RWPE2 (cell line): Measurements from ENCODE around the gene PDE8B.

Experiments
- ATAC-seq: fragments of 200-7000 bp; cut with Tn5 transposase; 3 replicates; pipeline ENCODE4 v1.9.1; 2021; ENCODE audit warnings: low read depth
- DNase-seq: peaks from one replicate; pipeline ENCODE4 v3.0.0-alpha.2; 2020; ENCODE audit warnings: low spot score
- H3K27ac ChIP-seq: fragments of 450-650 bp; 2 replicates; pipeline ENCODE4 v1.5.1; 2017; ENCODE audit warnings: mild to moderate bottlenecking; ENCODE audit not compliant: poor library complexity, severe bottlenecking
- H3K27me3 ChIP-seq: fragments of 250-450 bp; sonication (Bioruptor Pico); 2 replicates; pipeline ENCODE4 v1.5.1; 2021; ENCODE audit warnings: mild to moderate bottlenecking, moderate library complexity; ENCODE audit not compliant: insufficient read depth, poor library complexity, severe bottlenecking
- H3K36me3 ChIP-seq: fragments of 250-450 bp; sonication (Bioruptor Pico); 2 replicates; pipeline ENCODE4 v1.5.1; 2020; ENCODE audit warnings: low read depth, mild to moderate bottlenecking, moderate library complexity
- H3K4me1 ChIP-seq: fragments of 250-450 bp; sonication (Bioruptor Pico); 2 replicates; pipeline ENCODE4 v1.5.1; 2021; ENCODE audit warnings: mild to moderate bottlenecking, moderate library complexity; ENCODE audit not compliant: insufficient read depth, poor library complexity, severe bottlenecking
- H3K4me3 ChIP-seq: fragments of 250-450 bp; sonication (Bioruptor Pico); 2 replicates; pipeline ENCODE4 v1.5.1; 2021; ENCODE audit warnings: mild to moderate bottlenecking, moderate library complexity; ENCODE audit not compliant: severe bottlenecking
- H3K9me3 ChIP-seq: fragments of 250-450 bp; sonication (Bioruptor Pico); 2 replicates; pipeline ENCODE4 v1.5.1; 2021; ENCODE audit warnings: mild to moderate bottlenecking, moderate library complexity; ENCODE audit not compliant: severe bottlenecking
- TF ChIP-seq, protein P1 (sequence below): fragments of 450-650 bp; IDR thresholded peaks from one replicate; pipeline ENCODE4 v1.5.1; 2017; ENCODE audit warnings: mild to moderate bottlenecking, moderate library complexity; ENCODE audit not compliant: poor library complexity, severe bottlenecking

Gene PDE8B

GRCh38 chr5:77302653-77303052 is 92.2 kb downstream of the PDE8B start:
- no peak overlapping the region for H3K4me3 ChIP-seq
- DNase-seq (no peak), ATAC-seq (no peak)
- H3K4me1 ChIP-seq, result no peaks in the 10 kb centered on the region
- TF ChIP-seq, protein P1, sequence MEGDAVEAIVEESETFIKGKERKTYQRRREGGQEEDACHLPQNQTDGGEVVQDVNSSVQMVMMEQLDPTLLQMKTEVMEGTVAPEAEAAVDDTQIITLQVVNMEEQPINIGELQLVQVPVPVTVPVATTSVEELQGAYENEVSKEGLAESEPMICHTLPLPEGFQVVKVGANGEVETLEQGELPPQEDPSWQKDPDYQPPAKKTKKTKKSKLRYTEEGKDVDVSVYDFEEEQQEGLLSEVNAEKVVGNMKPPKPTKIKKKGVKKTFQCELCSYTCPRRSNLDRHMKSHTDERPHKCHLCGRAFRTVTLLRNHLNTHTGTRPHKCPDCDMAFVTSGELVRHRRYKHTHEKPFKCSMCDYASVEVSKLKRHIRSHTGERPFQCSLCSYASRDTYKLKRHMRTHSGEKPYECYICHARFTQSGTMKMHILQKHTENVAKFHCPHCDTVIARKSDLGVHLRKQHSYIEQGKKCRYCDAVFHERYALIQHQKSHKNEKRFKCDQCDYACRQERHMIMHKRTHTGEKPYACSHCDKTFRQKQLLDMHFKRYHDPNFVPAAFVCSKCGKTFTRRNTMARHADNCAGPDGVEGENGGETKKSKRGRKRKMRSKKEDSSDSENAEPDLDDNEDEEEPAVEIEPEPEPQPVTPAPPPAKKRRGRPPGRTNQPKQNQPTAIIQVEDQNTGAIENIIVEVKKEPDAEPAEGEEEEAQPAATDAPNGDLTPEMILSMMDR, result no peak
- no peaks in the 10 kb centered on the region for H3K27me3 ChIP-seq
- no peaks in the 10 kb centered on the region for H3K36me3 ChIP-seq
- H3K27ac ChIP-seq, result no peak overlapping the region
- H3K9me3 ChIP-seq, result no peaks in the 10 kb centered on the region

DNA sequence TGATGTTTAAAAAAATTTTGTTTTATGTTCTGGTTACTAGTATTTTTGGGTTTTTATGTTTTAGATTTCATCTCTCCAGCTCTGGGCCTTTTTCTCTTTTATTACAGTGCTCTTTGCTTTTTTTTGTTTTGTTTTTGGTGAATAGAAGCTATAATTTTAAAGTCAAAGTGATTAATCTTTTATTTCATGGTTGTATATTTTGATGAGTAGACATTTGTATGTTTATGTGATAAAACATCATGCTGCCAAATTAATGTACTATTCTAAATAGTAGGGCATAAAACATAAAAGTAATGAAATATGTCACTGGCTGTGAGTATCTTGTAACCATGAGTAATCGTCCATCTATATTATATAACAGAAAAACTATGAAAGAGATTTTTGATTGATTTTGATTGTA is 93.9 kb downstream of the PDE8B start:
- ATAC-seq, result no peak
- Histone ChIP-seq H3K27ac (no peak overlapping the region), H3K4me3 (no peak overlapping the region), H3K9me3 (no peaks in the 10 kb centered on the region), H3K36me3 (no peaks in the 10 kb centered on the region), H3K27me3 (no peaks in the 10 kb centered on the region), H3K4me1 (no peaks in the 10 kb centered on the region)
- no peak for DNase-seq
- TF ChIP-seq, protein P1, result no peak

- no peak for ATAC-seq
- Histone ChIP-seq H3K4me3 (no peak overlapping the region), H3K36me3 (no peaks in the 10 kb centered on the region)
These were observed 94.9 kb downstream of the PDE8B start for GRCh38 chr5:77305222-77305846.

GRCh38 chr5:77305956-77306355 is 95.5 kb downstream of the PDE8B start:
- no peak for DNase-seq
- no peak for ATAC-seq
- no peaks in the 10 kb centered on the region for H3K36me3 ChIP-seq
- TF ChIP-seq, protein P1, result no peak
- H3K27ac ChIP-seq, result no peak overlapping the region
- no peak overlapping the region for H3K4me3 ChIP-seq
- H3K27me3 ChIP-seq, result no peaks in the 10 kb centered on the region
- no peaks in the 10 kb centered on the region for H3K4me1 ChIP-seq
- no peaks in the 10 kb centered on the region for H3K9me3 ChIP-seq

More at GRCh38 chr5:77305222-77305846, 94.9 kb downstream of the PDE8B start:
- H3K9me3 ChIP-seq, result no peaks in the 10 kb centered on the region
- no peaks in the 10 kb centered on the region for H3K27me3 ChIP-seq
- no peak for DNase-seq
- TF ChIP-seq, protein P1, result no peak
- no peak overlapping the region for H3K27ac ChIP-seq
- H3K4me1 ChIP-seq, result no peaks in the 10 kb centered on the region

DNA sequence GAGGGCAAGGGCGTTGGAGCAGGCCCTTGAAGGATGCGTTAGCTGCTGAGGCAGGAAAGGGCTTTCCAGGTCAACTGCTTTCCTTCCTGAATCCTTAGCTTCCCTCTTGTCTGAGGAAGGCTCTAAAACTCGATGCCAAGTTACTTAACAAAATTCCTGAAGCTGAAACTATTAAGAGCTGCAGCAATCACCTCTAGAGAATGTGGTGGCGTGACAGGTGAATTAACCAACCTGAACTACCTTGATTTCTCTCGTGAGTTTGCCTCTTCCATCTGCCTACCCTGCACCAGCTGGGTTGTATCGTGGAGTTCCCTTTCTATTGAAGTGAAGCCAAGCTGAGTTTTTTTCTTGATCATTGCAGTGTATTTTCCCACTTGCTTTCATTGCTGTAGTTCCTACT is 96.1 kb downstream of the PDE8B start:
- DNase-seq, result no peak
- H3K27me3 ChIP-seq, result no peaks in the 10 kb centered on the region
- ATAC-seq, result no peak
- H3K27ac ChIP-seq, result no peak overlapping the region
- H3K4me3 ChIP-seq, result no peak overlapping the region
- H3K4me1 ChIP-seq, result no peaks in the 10 kb centered on the region
- H3K9me3 ChIP-seq, result no peaks in the 10 kb centered on the region
- TF ChIP-seq, protein P1, result no peak
- no peaks in the 10 kb centered on the region for H3K36me3 ChIP-seq
